Measurements from ENCODE around the gene STX16.

DNA sequence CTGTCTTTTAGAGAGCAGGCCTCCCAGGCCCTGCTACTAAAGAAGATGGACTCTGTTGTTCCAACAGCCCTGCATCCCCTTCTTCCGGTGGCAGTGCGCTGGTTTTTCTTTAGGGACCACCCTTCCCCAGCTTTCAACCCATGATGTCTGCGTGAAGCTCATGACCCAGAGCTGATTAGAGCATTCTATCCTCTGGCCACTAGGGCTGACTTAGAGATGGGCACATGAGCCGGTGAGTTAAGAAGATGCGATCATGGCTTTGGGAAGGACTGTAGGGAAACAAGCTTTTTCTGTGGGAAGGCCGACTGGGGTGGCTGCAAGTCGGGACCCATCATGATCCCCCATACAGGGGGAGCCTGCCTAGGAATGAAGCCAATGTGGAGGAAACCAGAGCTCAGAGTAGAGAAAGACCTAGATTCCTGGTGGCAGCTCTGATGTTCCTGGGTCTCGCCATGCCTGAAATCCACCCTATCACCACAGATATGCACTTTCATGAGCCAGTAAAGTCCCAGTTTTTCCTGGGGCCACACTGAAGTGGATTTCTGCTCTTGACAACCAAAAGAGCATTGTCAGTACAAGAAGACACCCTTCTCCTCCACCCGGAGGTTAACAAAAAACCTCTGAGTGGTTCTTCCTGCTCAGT is 29.1 kb upstream of the STX16 start:
- TF ChIP-seq, protein P1, sequence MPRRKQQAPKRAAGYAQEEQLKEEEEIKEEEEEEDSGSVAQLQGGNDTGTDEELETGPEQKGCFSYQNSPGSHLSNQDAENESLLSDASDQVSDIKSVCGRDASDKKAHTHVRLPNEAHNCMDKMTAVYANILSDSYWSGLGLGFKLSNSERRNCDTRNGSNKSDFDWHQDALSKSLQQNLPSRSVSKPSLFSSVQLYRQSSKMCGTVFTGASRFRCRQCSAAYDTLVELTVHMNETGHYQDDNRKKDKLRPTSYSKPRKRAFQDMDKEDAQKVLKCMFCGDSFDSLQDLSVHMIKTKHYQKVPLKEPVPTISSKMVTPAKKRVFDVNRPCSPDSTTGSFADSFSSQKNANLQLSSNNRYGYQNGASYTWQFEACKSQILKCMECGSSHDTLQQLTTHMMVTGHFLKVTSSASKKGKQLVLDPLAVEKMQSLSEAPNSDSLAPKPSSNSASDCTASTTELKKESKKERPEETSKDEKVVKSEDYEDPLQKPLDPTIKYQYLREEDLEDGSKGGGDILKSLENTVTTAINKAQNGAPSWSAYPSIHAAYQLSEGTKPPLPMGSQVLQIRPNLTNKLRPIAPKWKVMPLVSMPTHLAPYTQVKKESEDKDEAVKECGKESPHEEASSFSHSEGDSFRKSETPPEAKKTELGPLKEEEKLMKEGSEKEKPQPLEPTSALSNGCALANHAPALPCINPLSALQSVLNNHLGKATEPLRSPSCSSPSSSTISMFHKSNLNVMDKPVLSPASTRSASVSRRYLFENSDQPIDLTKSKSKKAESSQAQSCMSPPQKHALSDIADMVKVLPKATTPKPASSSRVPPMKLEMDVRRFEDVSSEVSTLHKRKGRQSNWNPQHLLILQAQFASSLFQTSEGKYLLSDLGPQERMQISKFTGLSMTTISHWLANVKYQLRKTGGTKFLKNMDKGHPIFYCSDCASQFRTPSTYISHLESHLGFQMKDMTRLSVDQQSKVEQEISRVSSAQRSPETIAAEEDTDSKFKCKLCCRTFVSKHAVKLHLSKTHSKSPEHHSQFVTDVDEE (CRISPR knock-in tag; IDR thresholded peaks at IDR 0.05): no peak
- TF ChIP-seq TOX (CRISPR knock-in tag; IDR thresholded peaks at IDR 0.05; ENCODE audit: borderline replicate concordance) (no peak), RARB (CRISPR knock-in tag; IDR thresholded peaks at IDR 0.05) (no peak), ESRRG (CRISPR knock-in tag; IDR thresholded peaks at IDR 0.05) (no peak), ISL1 (CRISPR knock-in tag; IDR thresholded peaks at IDR 0.05) (no peak), ZNF8 (CRISPR knock-in tag; IDR thresholded peaks at IDR 0.05) (no peak)
- TF ChIP-seq, protein P2, sequence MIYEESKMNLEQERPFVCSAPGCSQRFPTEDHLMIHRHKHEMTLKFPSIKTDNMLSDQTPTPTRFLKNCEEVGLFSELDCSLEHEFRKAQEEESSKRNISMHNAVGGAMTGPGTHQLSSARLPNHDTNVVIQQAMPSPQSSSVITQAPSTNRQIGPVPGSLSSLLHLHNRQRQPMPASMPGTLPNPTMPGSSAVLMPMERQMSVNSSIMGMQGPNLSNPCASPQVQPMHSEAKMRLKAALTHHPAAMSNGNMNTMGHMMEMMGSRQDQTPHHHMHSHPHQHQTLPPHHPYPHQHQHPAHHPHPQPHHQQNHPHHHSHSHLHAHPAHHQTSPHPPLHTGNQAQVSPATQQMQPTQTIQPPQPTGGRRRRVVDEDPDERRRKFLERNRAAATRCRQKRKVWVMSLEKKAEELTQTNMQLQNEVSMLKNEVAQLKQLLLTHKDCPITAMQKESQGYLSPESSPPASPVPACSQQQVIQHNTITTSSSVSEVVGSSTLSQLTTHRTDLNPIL (CRISPR knock-in tag; IDR thresholded peaks at IDR 0.05; ENCODE audit: low read depth): no peak
- TF ChIP-seq, protein P3, sequence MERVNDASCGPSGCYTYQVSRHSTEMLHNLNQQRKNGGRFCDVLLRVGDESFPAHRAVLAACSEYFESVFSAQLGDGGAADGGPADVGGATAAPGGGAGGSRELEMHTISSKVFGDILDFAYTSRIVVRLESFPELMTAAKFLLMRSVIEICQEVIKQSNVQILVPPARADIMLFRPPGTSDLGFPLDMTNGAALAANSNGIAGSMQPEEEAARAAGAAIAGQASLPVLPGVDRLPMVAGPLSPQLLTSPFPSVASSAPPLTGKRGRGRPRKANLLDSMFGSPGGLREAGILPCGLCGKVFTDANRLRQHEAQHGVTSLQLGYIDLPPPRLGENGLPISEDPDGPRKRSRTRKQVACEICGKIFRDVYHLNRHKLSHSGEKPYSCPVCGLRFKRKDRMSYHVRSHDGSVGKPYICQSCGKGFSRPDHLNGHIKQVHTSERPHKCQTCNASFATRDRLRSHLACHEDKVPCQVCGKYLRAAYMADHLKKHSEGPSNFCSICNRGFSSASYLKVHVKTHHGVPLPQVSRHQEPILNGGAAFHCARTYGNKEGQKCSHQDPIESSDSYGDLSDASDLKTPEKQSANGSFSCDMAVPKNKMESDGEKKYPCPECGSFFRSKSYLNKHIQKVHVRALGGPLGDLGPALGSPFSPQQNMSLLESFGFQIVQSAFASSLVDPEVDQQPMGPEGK (CRISPR knock-in tag; IDR thresholded peaks at IDR 0.05; ENCODE audit: borderline replicate concordance): no peak

All from SK-N-SH treated with all-trans-retinoic acid at 6 μM for 48 hours (cell line).